Measurements from ENCODE around the gene ACER3. TPM values are rescaled to one million over a fixed set of nuclear protein-coding genes. Genes with fewer than 3 reads are reported as not detected.

The ACER3 gene
- total RNA-seq, 1 donor from 2014 or later = 12.4 TPM

- no peak for FAIRE-seq
- H3K27me3 ChIP-seq (ENCODE audit: control insufficient read depth, insufficient read depth, low read length) = peaks cover 4% of the 10 kb centered on the region
- DNase-seq (ENCODE audit: low read depth) = no peak
- no peaks in the 10 kb centered on the region for H3K36me3 ChIP-seq (ENCODE audit: control insufficient read depth, insufficient read depth, low read length)
- no peak for TF ChIP-seq CTCF (IDR thresholded peaks at IDR 0.05; ENCODE audit: insufficient read depth, low read length, severe bottlenecking)
- H3K4me3 ChIP-seq (ENCODE audit: low read depth, low read length) = no peak overlapping the region
These were observed 177.5 kb downstream of the ACER3 start for GRCh38 chr11:77038029-77038824.

GRCh38 chr11:77038825-77039326, 178.2 kb downstream of the ACER3 start:
- H3K36me3 ChIP-seq (ENCODE audit: control insufficient read depth, insufficient read depth, low read length) = no peaks in the 10 kb centered on the region
- DNase-seq (ENCODE audit: low read depth) (no peak), FAIRE-seq (no peak)
- TF ChIP-seq CTCF (IDR thresholded peaks at IDR 0.05; ENCODE audit: insufficient read depth, low read length, severe bottlenecking) = no peak
- H3K27me3 ChIP-seq (ENCODE audit: control insufficient read depth, insufficient read depth, low read length) = peaks cover 4% of the 10 kb centered on the region
- H3K4me3 ChIP-seq (ENCODE audit: low read depth, low read length) = no peak overlapping the region

GRCh38 chr11:77039491-77040400, 179.0 kb downstream of the ACER3 start:
- Histone ChIP-seq H3K36me3 (ENCODE audit: control insufficient read depth, insufficient read depth, low read length) (no peaks in the 10 kb centered on the region), H3K27me3 (ENCODE audit: control insufficient read depth, insufficient read depth, low read length) (peaks cover 4% of the 10 kb centered on the region), H3K4me3 (ENCODE audit: low read depth, low read length) (peak overlapping the region; percentile 19)
- peak; percentile 61 for TF ChIP-seq CTCF (IDR thresholded peaks at IDR 0.05; ENCODE audit: insufficient read depth, low read length, severe bottlenecking)
- no peak for DNase-seq (ENCODE audit: low read depth)
- FAIRE-seq = no peak

- H3K27me3 ChIP-seq (ENCODE audit: control insufficient read depth, insufficient read depth, low read length) = peaks cover 4% of the 10 kb centered on the region
- FAIRE-seq = no peak
These were observed 179.7 kb downstream of the ACER3 start for GRCh38 chr11:77040401-77040777.

GRCh38 chr11:77040889-77041288, 180.2 kb downstream of the ACER3 start:
- DNase-seq (ENCODE audit: low read depth) (no peak), FAIRE-seq (no peak)
- no peak for TF ChIP-seq CTCF (IDR thresholded peaks at IDR 0.05; ENCODE audit: insufficient read depth, low read length, severe bottlenecking)
- no peak overlapping the region for H3K4me3 ChIP-seq (ENCODE audit: low read depth, low read length)
- H3K27me3 ChIP-seq (ENCODE audit: control insufficient read depth, insufficient read depth, low read length) = peaks cover 4% of the 10 kb centered on the region
- H3K36me3 ChIP-seq (ENCODE audit: control insufficient read depth, insufficient read depth, low read length) = no peaks in the 10 kb centered on the region

More at GRCh38 chr11:77040401-77040777, 179.7 kb downstream of the ACER3 start:
- Histone ChIP-seq H3K4me3 (ENCODE audit: low read depth, low read length) (no peak overlapping the region), H3K36me3 (ENCODE audit: control insufficient read depth, insufficient read depth, low read length) (no peaks in the 10 kb centered on the region)
- no peak for TF ChIP-seq CTCF (IDR thresholded peaks at IDR 0.05; ENCODE audit: insufficient read depth, low read length, severe bottlenecking)
- DNase-seq (ENCODE audit: low read depth) = no peak

Measured in bronchial epithelial cell (primary cell).